ENCODE measurements around the gene TEX13D. TPM values are rescaled to one million over a fixed set of nuclear protein-coding genes. Genes with fewer than 3 reads are reported as not detected.
A peak's percentile ranks its signal among the peaks of the same experiment; 100 is the strongest.
"Not testable (repeated sequence)": the region's sequence is repeated elsewhere in the genome, so short reads cannot be mapped to it uniquely, and the experiment has no call there.

Gene TEX13D
- not detected for total RNA-seq

- no peaks in the 10 kb centered on the region for H3K27me3 Mint-ChIP-seq
- no peak within 1 kb of the TSS for H3K27ac Mint-ChIP-seq
- POLR2A ChIA-PET, result no interaction called here
- peaks cover 5% of the 10 kb centered on the region for H3K9me3 Mint-ChIP-seq
- no peak for DNase-seq
- peaks cover 2% of the 10 kb centered on the region for H3K36me3 Mint-ChIP-seq (ENCODE audit: low read depth)
- H3K4me1 Mint-ChIP-seq, result peaks cover 30% of the 10 kb centered on the region
- H3K4me3 Mint-ChIP-seq, result no peak within 1 kb of the TSS
- CTCF ChIA-PET, result interaction anchor here (0.7 kb wide), 1 partner anchor 32 kb away, joined by 3 read pairs; no protein-coding TSS in a partner anchor
Measured at GRCh38 chrX:124332481-124333424, at the start of gene TEX13D. TSS of gene TEX13D (plus strand) at chrX:124332660. CDS start at chrX:124332918, 258 bp downstream.

DNA sequence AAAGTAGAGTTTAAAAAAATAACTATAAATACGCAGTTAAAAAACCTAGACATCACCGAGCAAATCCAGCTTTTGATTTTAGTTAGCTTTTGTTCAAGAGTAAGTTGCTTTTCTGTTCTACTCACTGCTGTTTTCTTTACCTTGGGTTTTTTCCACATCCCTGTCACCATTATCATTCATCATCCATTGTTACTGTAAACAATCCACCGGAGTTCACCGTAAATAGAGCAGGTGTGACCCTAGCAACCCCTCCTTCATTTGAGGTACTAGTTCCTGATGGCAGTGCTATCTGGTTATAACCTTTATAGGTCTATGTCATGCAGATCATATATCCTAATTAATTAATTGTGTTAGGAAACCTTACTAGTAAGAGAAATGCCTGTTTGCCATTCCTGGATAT, 43.0 kb upstream of the TEX13D start:
- Mint-ChIP-seq H3K4me3 (no peak overlapping the region), H3K27ac (no peak overlapping the region), H3K27me3 (no peaks in the 10 kb centered on the region), H3K9me3 (peaks cover 5% of the 10 kb centered on the region), H3K36me3 (ENCODE audit: low read depth) (peaks cover 2% of the 10 kb centered on the region), H3K4me1 (no peaks in the 10 kb centered on the region)
- ChIA-PET CTCF (no interaction called here), POLR2A (no interaction called here)
- DNase-seq, result no peak

- no peak for DNase-seq
- H3K27me3 Mint-ChIP-seq, result no peaks in the 10 kb centered on the region
- H3K4me1 Mint-ChIP-seq, result no peaks in the 10 kb centered on the region
- peaks cover 2% of the 10 kb centered on the region for H3K36me3 Mint-ChIP-seq (ENCODE audit: low read depth)
- peaks cover 12% of the 10 kb centered on the region for H3K9me3 Mint-ChIP-seq
- H3K4me3 Mint-ChIP-seq, result no peak overlapping the region
- CTCF ChIA-PET, result no interaction called here
- POLR2A ChIA-PET, result no interaction called here
- H3K27ac Mint-ChIP-seq, result no peak overlapping the region
Measured at GRCh38 chrX:124293810-124294209, 38.6 kb upstream of the TEX13D start.

DNA sequence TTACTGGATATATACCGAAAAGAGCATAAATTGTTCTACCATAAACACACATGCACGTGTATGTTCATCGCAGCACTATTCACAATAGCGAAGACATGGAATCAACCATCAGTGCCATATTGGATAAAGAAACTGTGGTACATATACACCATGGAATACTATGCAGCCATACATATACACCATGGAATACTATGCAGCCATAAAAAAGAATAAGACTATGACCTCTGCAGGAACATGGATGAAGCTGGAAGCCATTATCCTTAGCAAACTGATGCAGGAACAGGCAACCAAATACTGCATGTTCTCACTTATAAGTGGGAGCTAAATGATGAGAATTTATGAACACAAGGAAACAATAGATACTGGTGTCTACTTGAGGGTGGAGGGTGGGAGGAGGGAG, 33.1 kb upstream of the TEX13D start:
- CTCF ChIA-PET, result not testable (repeated sequence)

DNA sequence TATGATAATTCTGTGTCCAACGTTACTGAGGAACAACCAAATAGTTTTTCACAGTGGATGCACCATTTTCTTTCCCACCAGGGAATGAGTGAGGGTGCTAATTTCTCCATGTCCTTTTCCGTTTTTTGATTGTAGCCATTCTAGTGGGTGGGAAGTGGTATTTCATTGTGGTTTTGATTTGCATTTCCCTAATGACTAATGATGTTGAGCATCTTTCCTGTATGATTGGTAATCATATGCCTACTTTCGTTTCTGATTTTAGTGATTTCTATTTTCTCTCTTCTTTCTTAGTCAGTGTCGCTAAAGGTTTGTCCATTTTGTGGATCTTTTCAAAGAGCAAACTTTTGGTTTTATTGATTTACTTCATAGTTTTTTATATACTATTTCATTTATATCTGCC, 32.1 kb upstream of the TEX13D start:
- ChIA-PET POLR2A (no interaction called here), CTCF (no interaction called here)
- Mint-ChIP-seq H3K9me3 (peaks cover 16% of the 10 kb centered on the region), H3K4me3 (no peak overlapping the region), H3K27ac (peak overlapping the region; percentile 51), H3K27me3 (no peaks in the 10 kb centered on the region), H3K4me1 (peaks cover 18% of the 10 kb centered on the region), H3K36me3 (ENCODE audit: low read depth) (no peaks in the 10 kb centered on the region)
- DNase-seq, result no peak

More for the DNA sequence above, 33.1 kb upstream of the TEX13D start:
- H3K27me3 Mint-ChIP-seq; DNase-seq; POLR2A ChIA-PET; H3K27ac Mint-ChIP-seq; H3K4me3 Mint-ChIP-seq; H3K36me3 Mint-ChIP-seq (ENCODE audit: low read depth): not testable (repeated sequence)
- H3K9me3 Mint-ChIP-seq, result peaks cover 18% of the 10 kb centered on the region
- H3K4me1 Mint-ChIP-seq, result peaks cover 18% of the 10 kb centered on the region

DNA sequence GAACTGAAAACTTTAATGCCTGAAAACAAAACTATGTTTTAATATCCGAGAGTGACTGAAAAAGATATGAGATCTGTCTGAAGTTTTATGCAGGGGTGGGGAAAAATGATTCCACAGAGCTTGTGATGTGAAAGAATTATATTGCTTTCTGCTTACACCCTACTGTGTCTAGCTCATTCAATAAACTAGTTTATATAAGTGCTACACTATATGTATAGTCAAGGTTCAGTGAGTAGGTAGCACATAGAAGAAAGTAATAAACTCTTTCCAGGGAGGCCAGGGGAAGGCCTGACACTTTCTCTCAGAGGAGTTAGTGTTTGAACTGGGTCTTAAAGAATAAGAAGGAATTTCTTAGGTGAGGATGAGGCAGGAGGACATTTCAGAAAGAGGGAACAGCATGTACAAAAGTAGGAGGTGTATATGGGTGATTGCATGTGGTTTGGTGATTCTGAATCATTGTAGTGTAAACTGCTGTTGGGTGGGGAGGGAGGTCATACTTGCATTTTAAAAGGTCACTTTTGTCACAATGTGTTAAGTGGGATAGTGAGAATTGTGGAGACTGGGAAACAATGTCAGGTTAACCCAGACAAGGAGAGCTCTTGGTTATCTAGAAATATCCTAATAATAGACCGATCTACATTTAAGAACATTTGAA, 25.1 kb upstream of the TEX13D start:
- Mint-ChIP-seq H3K27me3 (no peaks in the 10 kb centered on the region), H3K4me3 (no peak overlapping the region), H3K9me3 (peaks cover 14% of the 10 kb centered on the region), H3K27ac (no peak overlapping the region), H3K4me1 (no peaks in the 10 kb centered on the region), H3K36me3 (ENCODE audit: low read depth) (peaks cover 4% of the 10 kb centered on the region)
- ChIA-PET CTCF (interaction anchor here (0.7 to 0.8 kb wide), 2 partner anchors 12 to 54 kb away, joined by 3 to 5 read pairs; no protein-coding TSS in a partner anchor), POLR2A (no interaction called here)
- no peak for DNase-seq

DNA sequence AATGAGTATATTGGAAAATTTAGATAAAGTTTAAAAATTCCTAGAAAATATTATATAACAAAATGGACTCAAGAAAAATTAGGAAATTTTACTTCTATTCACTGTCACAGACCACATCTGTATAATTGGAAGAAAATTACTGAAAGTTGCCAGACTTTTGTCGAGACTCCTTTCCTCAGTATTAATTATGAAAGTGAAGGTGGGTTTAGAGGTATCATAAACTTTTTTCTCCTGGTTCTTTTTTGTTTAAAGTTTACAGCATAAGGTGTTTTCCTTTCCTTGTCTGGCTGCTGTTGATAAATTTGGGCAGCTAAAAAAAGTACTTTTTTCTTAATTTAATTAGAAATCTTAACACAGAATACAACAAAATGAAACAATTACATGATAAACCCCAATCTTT, 6.7 kb upstream of the TEX13D start:
- Mint-ChIP-seq H3K27ac (no peak overlapping the region), H3K9me3 (no peaks in the 10 kb centered on the region), H3K36me3 (ENCODE audit: low read depth) (peaks cover 4% of the 10 kb centered on the region), H3K27me3 (no peaks in the 10 kb centered on the region), H3K4me3 (no peak overlapping the region), H3K4me1 (peaks cover 9% of the 10 kb centered on the region)
- no peak for DNase-seq
- POLR2A ChIA-PET, result no interaction called here
- CTCF ChIA-PET, result no interaction called here

GRCh38 chrX:124328765-124329164, 3.7 kb upstream of the TEX13D start:
- H3K27ac Mint-ChIP-seq, result no peak overlapping the region
- no peaks in the 10 kb centered on the region for H3K9me3 Mint-ChIP-seq
- H3K4me3 Mint-ChIP-seq, result no peak overlapping the region
- peaks cover 16% of the 10 kb centered on the region for H3K4me1 Mint-ChIP-seq
- H3K36me3 Mint-ChIP-seq (ENCODE audit: low read depth), result peaks cover 4% of the 10 kb centered on the region
- H3K27me3 Mint-ChIP-seq, result no peaks in the 10 kb centered on the region
- CTCF ChIA-PET, result interaction anchor here (1.0 to 1.2 kb wide), 2 partner anchors 19 to 139 kb away, joined by 3 read pairs; no protein-coding TSS in a partner anchor
- POLR2A ChIA-PET, result no interaction called here
- no peak for DNase-seq

DNA sequence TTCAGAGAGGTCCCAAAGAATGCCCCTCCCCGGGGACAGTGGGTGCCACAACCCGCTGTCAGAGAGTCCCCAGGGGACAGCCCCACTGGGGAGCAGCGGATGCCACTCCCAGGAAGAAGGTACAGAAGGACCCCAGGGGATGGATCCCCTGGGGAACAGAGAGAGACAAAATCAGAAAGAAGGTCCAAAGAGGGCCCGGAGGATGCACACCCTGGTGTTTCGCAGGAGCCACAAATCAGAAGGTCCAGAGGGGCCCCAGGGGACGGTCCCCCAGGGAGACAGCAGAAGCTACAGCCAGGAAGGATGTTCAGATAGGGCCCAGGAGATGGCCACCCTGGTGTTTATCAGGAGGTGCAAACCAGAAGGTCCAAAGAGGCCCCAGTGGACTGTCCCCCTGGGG, 1.4 kb downstream of the TEX13D start:
- H3K4me1 Mint-ChIP-seq, result peaks cover 30% of the 10 kb centered on the region
- peaks cover 5% of the 10 kb centered on the region for H3K9me3 Mint-ChIP-seq
- H3K36me3 Mint-ChIP-seq (ENCODE audit: low read depth), result peaks cover 2% of the 10 kb centered on the region
- no peak for DNase-seq
- ChIA-PET CTCF (no interaction called here), POLR2A (no interaction called here)
- H3K4me3 Mint-ChIP-seq, result no peak overlapping the region
- H3K27me3 Mint-ChIP-seq, result no peaks in the 10 kb centered on the region
- H3K27ac Mint-ChIP-seq, result no peak overlapping the region

- DNase-seq; POLR2A ChIA-PET; H3K36me3 Mint-ChIP-seq (ENCODE audit: low read depth); H3K4me3 Mint-ChIP-seq; H3K9me3 Mint-ChIP-seq; H3K27ac Mint-ChIP-seq; CTCF ChIA-PET; H3K27me3 Mint-ChIP-seq: not testable (repeated sequence)
- H3K4me1 Mint-ChIP-seq, result peaks cover 36% of the 10 kb centered on the region
Measured at GRCh38 chrX:124334555-124334954, 2.1 kb downstream of the TEX13D start.

DNA sequence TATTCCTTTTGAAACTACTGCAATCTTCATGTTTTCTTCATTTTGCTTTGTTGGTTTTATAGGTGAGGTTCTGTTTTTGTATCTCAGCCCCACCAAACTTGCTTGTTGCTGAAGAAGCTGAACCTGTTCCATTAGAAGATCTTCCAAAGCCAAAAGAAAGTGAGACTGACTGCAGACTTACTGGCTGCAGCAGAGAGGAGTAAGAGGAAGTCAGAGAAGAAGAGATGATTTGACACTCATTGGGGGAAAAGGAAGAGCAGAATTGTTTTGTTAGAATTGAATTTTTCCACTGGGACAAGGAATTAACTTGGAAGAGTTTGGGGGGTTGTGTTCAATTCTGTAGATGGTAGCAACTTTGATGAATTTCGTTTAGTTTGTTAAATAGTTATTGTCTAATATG, 3.1 kb downstream of the TEX13D start:
- CTCF ChIA-PET, result no interaction called here
- no peaks in the 10 kb centered on the region for H3K27me3 Mint-ChIP-seq
- no peak for DNase-seq
- peaks cover 36% of the 10 kb centered on the region for H3K4me1 Mint-ChIP-seq
- peaks cover 2% of the 10 kb centered on the region for H3K36me3 Mint-ChIP-seq (ENCODE audit: low read depth)
- no peak overlapping the region for H3K27ac Mint-ChIP-seq
- no peak overlapping the region for H3K4me3 Mint-ChIP-seq
- POLR2A ChIA-PET, result no interaction called here
- peaks cover 5% of the 10 kb centered on the region for H3K9me3 Mint-ChIP-seq

DNA sequence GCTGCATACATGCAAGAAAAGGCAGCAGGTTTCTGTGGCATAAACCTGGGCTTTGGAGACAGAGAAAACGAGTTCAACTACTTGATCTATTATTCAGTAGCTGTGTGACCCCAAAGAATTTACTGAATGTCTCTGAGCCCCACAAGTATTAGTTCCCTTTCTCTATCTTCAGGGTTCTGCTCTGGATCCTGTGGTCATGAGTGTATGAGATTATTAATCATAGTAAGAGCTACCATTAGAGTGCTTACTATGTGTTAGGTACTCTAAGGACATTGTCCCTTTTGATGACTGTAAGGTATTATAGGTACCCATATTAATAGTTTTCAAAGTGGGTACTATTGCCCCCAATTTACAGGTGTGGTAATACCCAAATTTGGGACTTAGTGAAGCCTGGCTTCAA, 5.5 kb downstream of the TEX13D start:
- POLR2A ChIA-PET, result no interaction called here
- no peak overlapping the region for H3K4me3 Mint-ChIP-seq
- H3K27ac Mint-ChIP-seq, result no peak overlapping the region
- peaks cover 2% of the 10 kb centered on the region for H3K36me3 Mint-ChIP-seq (ENCODE audit: low read depth)
- H3K27me3 Mint-ChIP-seq, result no peaks in the 10 kb centered on the region
- no peak for DNase-seq
- peaks cover 51% of the 10 kb centered on the region for H3K4me1 Mint-ChIP-seq
- CTCF ChIA-PET, result no interaction called here
- peaks cover 5% of the 10 kb centered on the region for H3K9me3 Mint-ChIP-seq

DNA sequence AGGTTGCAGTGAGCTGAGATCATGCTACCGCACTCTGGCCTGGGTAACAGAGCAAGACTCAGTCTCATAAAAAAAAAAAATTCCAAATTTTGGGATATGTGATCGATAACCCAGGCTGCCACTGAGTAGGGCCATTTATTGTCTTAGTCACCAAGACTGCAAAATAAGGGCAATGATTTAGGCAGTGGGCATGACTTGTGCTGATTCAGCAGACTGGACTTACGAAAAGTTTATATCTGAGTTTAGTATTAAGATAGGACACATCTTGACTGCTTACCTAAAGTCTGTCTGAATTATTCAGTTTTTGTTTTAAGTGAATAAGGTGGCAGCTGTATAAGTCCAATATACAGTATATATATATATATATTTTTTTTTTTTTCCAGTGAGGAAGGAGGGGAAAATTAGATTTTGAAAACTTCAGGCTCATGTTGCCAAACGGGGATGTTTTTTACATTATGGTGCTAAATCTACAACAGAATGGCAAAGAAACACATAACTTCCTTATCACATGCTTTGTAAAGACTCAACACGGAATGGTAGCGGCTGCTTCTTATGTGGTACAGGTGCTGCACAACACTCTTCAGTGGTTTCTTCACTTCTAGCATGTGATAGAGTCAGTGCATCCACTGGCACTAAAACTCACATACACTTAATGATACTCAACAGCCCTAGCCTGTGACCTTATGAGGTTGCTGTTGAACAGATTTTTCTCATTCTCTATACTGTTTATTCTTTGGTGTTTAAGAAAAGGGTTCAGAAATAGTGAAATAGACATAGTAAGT, 6.5 kb downstream of the TEX13D start:
- Mint-ChIP-seq H3K36me3 (ENCODE audit: low read depth) (peaks cover 2% of the 10 kb centered on the region), H3K27me3 (no peaks in the 10 kb centered on the region), H3K9me3 (peaks cover 5% of the 10 kb centered on the region), H3K27ac (peak overlapping the region; percentile 79), H3K4me3 (no peak overlapping the region), H3K4me1 (peaks cover 61% of the 10 kb centered on the region)
- ChIA-PET POLR2A (no interaction called here), CTCF (no interaction called here)
- DNase-seq, result peak; percentile 53

Measured in activated CD4-positive, alpha-beta T cell treated with anti-CD3 and anti-CD28 coated beads, Interleukin-2, amount 10 ng/mL, durations not matched to agents 7 days and 5 days (primary cell).